Measurements from ENCODE around the gene TUBA3E. TPM values are rescaled to one million over a fixed set of nuclear protein-coding genes. Genes with fewer than 3 reads are reported as not detected.
"Not testable (repeated sequence)": the region's sequence is repeated elsewhere in the genome, so short reads cannot be mapped to it uniquely, and the experiment has no call there.

TUBA3E gene
- total and polyA plus RNA-seq, 2 of the 13 experiments (the other 11 are each of a cell fraction or from before 2014, with no cell fraction given), result not detected

GRCh38 chr2:130169163-130169562, 29.1 kb downstream of the TUBA3E start:
- CTCF ChIA-PET (ENCODE audit: low intra/inter-chr PET ratio, low total read pairs), result not testable (repeated sequence)

GRCh38 chr2:130166611-130167010, 31.6 kb downstream of the TUBA3E start:
- CTCF ChIA-PET (ENCODE audit: low intra/inter-chr PET ratio, low total read pairs); FAIRE-seq; H3K79me2 ChIP-seq (ENCODE audit: insufficient read depth, low read length); H3K4me1 ChIP-seq (ENCODE audit: insufficient read depth, low read length); H3K9me3 ChIP-seq (ENCODE audit: low read length); POLR2A ChIA-PET; H4K20me1 ChIP-seq (ENCODE audit: insufficient read depth, low read length); H2AFZ ChIP-seq (ENCODE audit: low read length); in situ Hi-C loops (cut with HindIII; ENCODE audit: extremely low pct_ligation_motif_present, low pct_unique_long_range_greater_than_20kb); intact Hi-C loops (cut with micrococcal nuclease; ENCODE audit: unreplicated experiment); H3K27me3 ChIP-seq (ENCODE audit: control insufficient read depth in 1 of 2, insufficient read depth in 2 of 2, low read length in 2 of 2); H3K4me3 ChIP-seq (replicated peaks in 1 of 3; ENCODE audit: insufficient read depth in 1 of 3, low read depth in 2 of 3, low read length in 3 of 3); ATAC-seq; H3K4me2 ChIP-seq (ENCODE audit: low read depth, low read length); DNase-seq (ENCODE audit: low spot score); H3K27ac ChIP-seq (ENCODE audit: extremely low read length, insufficient read depth, low read length); H3K9ac ChIP-seq (ENCODE audit: insufficient read depth, low read depth, low read length): not testable (repeated sequence)
- peaks cover 34 to 81% of the 10 kb centered on the region in 2 experiments for H3K36me3 ChIP-seq (replicated peaks in 1 of 2; ENCODE audit: control insufficient read depth in 1 of 2, insufficient read depth in 2 of 2, low read length in 2 of 2)
- WGBS (ENCODE audit: low lambda C conversion rate), result 85% methylated on average over 3 of the region's 3 CpGs
- BruUV-seq (replicated peaks), result TSS peak; percentile 15

More at GRCh38 chr2:130169163-130169562, 29.1 kb downstream of the TUBA3E start:
- H3K27ac ChIP-seq (ENCODE audit: extremely low read length, insufficient read depth, low read length); H3K9me3 ChIP-seq (ENCODE audit: low read length); H3K4me2 ChIP-seq (ENCODE audit: low read depth, low read length); POLR2A ChIA-PET; FAIRE-seq; in situ Hi-C loops (cut with HindIII; ENCODE audit: extremely low pct_ligation_motif_present, low pct_unique_long_range_greater_than_20kb); H2AFZ ChIP-seq (ENCODE audit: low read length); H3K4me1 ChIP-seq (ENCODE audit: insufficient read depth, low read length); BruUV-seq (replicated peaks); H3K4me3 ChIP-seq (replicated peaks in 1 of 3; ENCODE audit: insufficient read depth in 1 of 3, low read depth in 2 of 3, low read length in 3 of 3); H3K9ac ChIP-seq (ENCODE audit: insufficient read depth, low read depth, low read length); H4K20me1 ChIP-seq (ENCODE audit: insufficient read depth, low read length); intact Hi-C loops (cut with micrococcal nuclease; ENCODE audit: unreplicated experiment); H3K27me3 ChIP-seq (ENCODE audit: control insufficient read depth in 1 of 2, insufficient read depth in 2 of 2, low read length in 2 of 2); DNase-seq (ENCODE audit: low spot score); H3K79me2 ChIP-seq (ENCODE audit: insufficient read depth, low read length); TF ChIP-seq NR2F6 (CRISPR knock-in tag; IDR thresholded peaks at IDR 0.05): not testable (repeated sequence)
- peak; percentile 16; the same call in 1 of the 2 replicates for TF ChIP-seq NR2F6 (IDR thresholded peaks at IDR 0.05)
- WGBS (ENCODE audit: low lambda C conversion rate), result 91% methylated on average over 3 of the region's 3 CpGs
- ATAC-seq, result peak; percentile 19; the same call in 2 of the 3 replicates
- peaks cover 38 to 87% of the 10 kb centered on the region in 2 experiments for H3K36me3 ChIP-seq (replicated peaks in 1 of 2; ENCODE audit: control insufficient read depth in 1 of 2, insufficient read depth in 2 of 2, low read length in 2 of 2)

Data from HepG2 (cell line).